Measurements from ENCODE around the gene AQP2.

AQP2 gene

DNA sequence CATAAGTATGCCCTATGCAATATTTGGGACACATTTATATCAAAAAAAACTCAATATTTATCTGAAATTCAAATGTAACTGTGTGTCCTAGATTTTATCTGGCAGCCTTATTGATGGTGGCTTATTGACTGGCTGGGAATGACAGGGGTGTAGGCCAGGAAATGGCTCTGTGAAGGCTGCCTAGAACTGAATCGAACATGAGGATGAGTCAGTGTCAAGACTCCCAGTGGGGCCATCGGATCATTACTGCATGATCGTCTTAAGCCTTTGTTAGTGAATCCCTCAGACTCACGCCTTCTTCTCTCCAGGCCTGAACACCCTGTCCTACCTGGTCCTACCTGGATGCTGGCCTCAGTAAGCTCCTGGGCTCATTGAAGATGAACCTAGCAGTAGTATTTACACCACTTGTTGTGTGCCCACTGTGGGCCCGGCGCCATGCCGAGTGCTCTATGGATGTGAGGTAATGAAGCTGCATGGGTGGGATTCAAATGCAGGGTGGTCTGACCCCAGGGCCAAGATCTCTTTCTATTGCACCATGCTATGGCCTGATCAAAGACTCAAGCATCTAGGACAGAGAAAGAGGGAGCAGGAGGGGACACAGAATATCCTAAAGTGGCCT lies 25.8 kb upstream of the AQP2 start:
- TF ChIP-seq CTCF (IDR thresholded peaks at IDR 0.05; ENCODE audit: low read length, missing control alignments), result no peak
- no peak for DNase-seq (ENCODE audit: low read depth)
- H3K4me3 ChIP-seq (replicated peaks; ENCODE audit: low read depth, low read length), result no peak overlapping the region

DNA sequence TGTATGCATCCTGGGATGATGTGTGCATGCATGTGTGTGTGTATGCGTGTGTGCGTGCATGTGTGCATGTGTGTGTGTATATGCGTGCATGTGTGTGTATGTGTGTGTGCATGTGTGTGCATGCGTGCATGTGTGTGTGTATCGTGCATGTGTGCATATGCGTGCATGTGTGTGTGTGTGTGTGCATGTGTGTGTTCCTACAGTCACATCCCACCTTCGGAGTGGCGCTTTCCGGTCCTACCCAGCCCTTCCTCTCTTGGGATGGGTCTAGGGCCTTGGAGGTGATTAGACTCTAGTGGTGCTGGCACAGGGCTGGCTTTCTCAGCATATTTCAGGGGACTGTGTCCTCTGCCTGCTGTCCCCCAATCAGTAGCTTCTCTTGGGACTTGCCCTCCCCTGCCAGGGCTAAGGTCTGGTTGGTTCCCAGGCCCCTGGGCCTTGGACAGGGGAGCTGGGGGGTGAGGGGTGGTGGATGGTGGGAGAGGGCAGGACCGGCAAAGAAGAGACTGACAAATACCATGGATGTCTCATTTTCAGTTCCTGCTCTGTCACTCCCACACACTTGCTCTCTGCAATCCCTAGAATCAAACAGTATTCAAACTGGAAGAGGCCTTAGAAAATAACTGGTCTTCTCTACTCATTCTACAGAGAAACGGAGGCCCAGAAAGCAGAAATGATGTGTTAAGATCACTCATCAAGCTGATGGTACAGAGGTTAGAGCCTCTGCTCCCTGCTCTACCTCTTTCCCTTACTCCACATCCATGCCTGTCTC lies 24.9 kb upstream of the AQP2 start:
- TF ChIP-seq CTCF (IDR thresholded peaks at IDR 0.05; ENCODE audit: low read length, missing control alignments), result no peak
- H3K4me3 ChIP-seq (replicated peaks; ENCODE audit: low read depth, low read length), result no peak overlapping the region
- DNase-seq (ENCODE audit: low read depth), result no peak

- TF ChIP-seq CTCF (IDR thresholded peaks at IDR 0.05; ENCODE audit: low read length, missing control alignments), result no peak
- H3K4me3 ChIP-seq (replicated peaks; ENCODE audit: low read depth, low read length), result no peak overlapping the region
- DNase-seq (ENCODE audit: low read depth), result no peak
Observed at GRCh38 chr12:49928471-49928870, 22.1 kb upstream of the AQP2 start.

- DNase-seq (ENCODE audit: low read depth), result no peak
- TF ChIP-seq CTCF (IDR thresholded peaks at IDR 0.05; ENCODE audit: low read length, missing control alignments), result no peak
Observed at GRCh38 chr12:49929581-49929980, 21.0 kb upstream of the AQP2 start.

GRCh38 chr12:49930515-49931288 lies 19.8 kb upstream of the AQP2 start:
- no peak overlapping the region for H3K4me3 ChIP-seq (replicated peaks; ENCODE audit: low read depth, low read length)
- peak; percentile 75 for DNase-seq (ENCODE audit: low read depth)
- TF ChIP-seq CTCF (IDR thresholded peaks at IDR 0.05; ENCODE audit: low read length, missing control alignments), result no peak

More at GRCh38 chr12:49929581-49929980, 21.0 kb upstream of the AQP2 start:
- H3K4me3 ChIP-seq (replicated peaks; ENCODE audit: low read depth, low read length), result no peak overlapping the region

- no peak for DNase-seq (ENCODE audit: low read depth)
Observed at GRCh38 chr12:49932023-49932422, 18.5 kb upstream of the AQP2 start.

More at GRCh38 chr12:49932023-49932422, 18.5 kb upstream of the AQP2 start:
- H3K4me3 ChIP-seq (replicated peaks; ENCODE audit: low read depth, low read length), result no peak overlapping the region
- TF ChIP-seq CTCF (IDR thresholded peaks at IDR 0.05; ENCODE audit: low read length, missing control alignments), result no peak

All from fibroblast of pulmonary artery (primary cell).